Psoas muscle (tissue), 8 donors: ENCODE data around the gene NOTCH1. TPM values are rescaled to one million over a fixed set of nuclear protein-coding genes. Genes with fewer than 3 reads are reported as not detected.

Source experiments
- ATAC-seq, 4 donors: fragments of 200-7000 bp; cut with Tn5 transposase; one replicate each; pipeline ENCODE4 v1.9.1; 2020; ENCODE audit warnings: moderate library complexity in 3 of 4, mild to moderate bottlenecking in 2 of 4
- DNase-seq, 2 donors: peaks; one replicate each; pipeline ENCODE4 v3.0.0-alpha.2; 2020
- H3K27ac ChIP-seq: fragments of 200-600 bp; one replicate; pipeline ENCODE4 v1.8.0; 2022
- H3K27me3 ChIP-seq, 3 donors: fragments of 200-600 bp in 1 of 3; one replicate each; pipeline versions ENCODE4 v1.6.1 to v1.8.0; 2013 to 2022; ENCODE audit warnings: low read length in 2 of 3, mild to moderate bottlenecking in 2 of 3, moderate library complexity in 1 of 3; ENCODE audit not compliant: insufficient read depth in 3 of 3
- H3K36me3 ChIP-seq, 2 donors: fragments of 200-600 bp in 1 of 2; one replicate each; pipeline versions ENCODE4 v1.6.1 to v1.8.0; 2013 to 2022; ENCODE audit warnings: low read depth in 1 of 2, mild to moderate bottlenecking in 1 of 2, moderate library complexity in 1 of 2; ENCODE audit not compliant: insufficient read depth in 1 of 2
- H3K4me1 ChIP-seq: fragments of 200-600 bp; one replicate; pipeline ENCODE4 v1.8.0; 2022
- H3K4me3 ChIP-seq: fragments of 200-600 bp; one replicate; pipeline ENCODE4 v1.8.0; 2022; ENCODE audit warnings: mild to moderate bottlenecking
- H3K9me3 ChIP-seq: fragments of 200-600 bp; one replicate; pipeline ENCODE4 v1.8.0; 2022
- WGBS, 3 donors: extraction: QIAGEN DNeasy Blood & Tissue Kit; methylation state at CpG; one replicate each; pipeline versions ENCODE4 v1.1.6 to v1.1.7; 2013; 5-methylcytosine and 5-hydroxymethylcytosine counted together
- intact Hi-C, 2 donors: fragments of 100-400 bp; cut with DNase I; formaldehyde crosslinking; loops; one replicate each; pipeline versions ENCODE4 v1.11.0 to v1.14.2; 2022
- polyA plus RNA-seq, 3 donors: library from polyadenylated mRNA; stranded (reverse); fragments of 200-250 nt; gene quantifications; one replicate each; pipeline ENCODE4 v1.2.3, GENCODE V29; 2013
- total RNA-seq, 4 donors: library from RNA; stranded (reverse); fragmentation: NEBNext Ultra II Directional in 2 of 4; extraction: Animal tissue kit (Norgen Biotek cat#: 25700) in 2 of 4; gene quantifications; one replicate each; pipeline versions ENCODE4 v1.2.1 to v1.2.4, GENCODE V29; 2021 to 2023
- TF ChIP-seq, protein P1 (sequence below): fragments of 200-600 bp; IDR thresholded peaks from one replicate; pipeline ENCODE4 v1.8.0; 2022; ENCODE audit warnings: antibody characterized with exemption
- donor health status: healthy with polysubstance abuse.
- donor health status: DM: no; HTN: no; CAD: no; lungs with moderate emphysema.
- donor health status: Bipolar disorder and iron deficiency.
- donor health status: healthy.
- donor health status: DM: yes; HTN: yes; CAD: no.
- donor health status: DM: no; HTN: no; CAD: no.
- donor health status: DM: no; HTN: no; CAD: no.
- donor health status: DM: yes; HTN: yes; CAD: no.

Gene NOTCH1
- total and polyA plus RNA-seq, 7 donors = 1.8 to 15.4 (median 8.7) TPM

DNA sequence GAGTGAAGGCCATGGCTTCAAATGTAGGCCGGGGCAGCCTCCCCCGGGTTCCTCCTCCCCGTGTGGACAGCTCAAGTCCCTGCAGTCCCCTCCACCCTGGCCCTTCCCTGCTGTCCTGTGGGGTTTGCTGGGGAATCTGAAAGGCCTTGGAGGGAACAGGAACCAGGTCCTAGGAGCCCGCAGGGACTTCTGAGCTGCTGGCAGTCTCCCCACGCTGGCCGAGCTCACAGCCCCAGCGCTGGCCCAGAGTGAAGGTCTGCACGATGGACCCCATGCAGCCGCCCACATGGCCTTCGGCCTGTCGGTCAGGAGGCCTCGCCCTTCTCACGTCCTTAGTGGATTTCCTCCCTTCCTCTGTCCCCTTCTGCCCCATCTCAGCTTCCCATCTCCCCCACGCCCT is 25.7 kb upstream of the NOTCH1 start:
- 66 to 80% (median 79%) methylated on average over 14 of the region's 14 CpGs for WGBS, 3 donors
- DNase-seq (peak in 1 of 2 donors; percentile 43), ATAC-seq (no peak)
- TF ChIP-seq, protein P1, sequence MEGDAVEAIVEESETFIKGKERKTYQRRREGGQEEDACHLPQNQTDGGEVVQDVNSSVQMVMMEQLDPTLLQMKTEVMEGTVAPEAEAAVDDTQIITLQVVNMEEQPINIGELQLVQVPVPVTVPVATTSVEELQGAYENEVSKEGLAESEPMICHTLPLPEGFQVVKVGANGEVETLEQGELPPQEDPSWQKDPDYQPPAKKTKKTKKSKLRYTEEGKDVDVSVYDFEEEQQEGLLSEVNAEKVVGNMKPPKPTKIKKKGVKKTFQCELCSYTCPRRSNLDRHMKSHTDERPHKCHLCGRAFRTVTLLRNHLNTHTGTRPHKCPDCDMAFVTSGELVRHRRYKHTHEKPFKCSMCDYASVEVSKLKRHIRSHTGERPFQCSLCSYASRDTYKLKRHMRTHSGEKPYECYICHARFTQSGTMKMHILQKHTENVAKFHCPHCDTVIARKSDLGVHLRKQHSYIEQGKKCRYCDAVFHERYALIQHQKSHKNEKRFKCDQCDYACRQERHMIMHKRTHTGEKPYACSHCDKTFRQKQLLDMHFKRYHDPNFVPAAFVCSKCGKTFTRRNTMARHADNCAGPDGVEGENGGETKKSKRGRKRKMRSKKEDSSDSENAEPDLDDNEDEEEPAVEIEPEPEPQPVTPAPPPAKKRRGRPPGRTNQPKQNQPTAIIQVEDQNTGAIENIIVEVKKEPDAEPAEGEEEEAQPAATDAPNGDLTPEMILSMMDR = no peak
- intact Hi-C loops = loop anchor here in 1 of 2 donors (5.0 kb wide), 1 partner anchor 36 kb away; no protein-coding TSS in a partner anchor
- no peak overlapping the region for H3K4me3 ChIP-seq
- H3K27ac ChIP-seq = peak overlapping the region; percentile 23
- no peaks in the 10 kb centered on the region for H3K36me3 ChIP-seq
- no peaks in the 10 kb centered on the region for H3K9me3 ChIP-seq
- H3K27me3 ChIP-seq = no peaks in the 10 kb centered on the region
- peaks cover 7% of the 10 kb centered on the region for H3K4me1 ChIP-seq

DNA sequence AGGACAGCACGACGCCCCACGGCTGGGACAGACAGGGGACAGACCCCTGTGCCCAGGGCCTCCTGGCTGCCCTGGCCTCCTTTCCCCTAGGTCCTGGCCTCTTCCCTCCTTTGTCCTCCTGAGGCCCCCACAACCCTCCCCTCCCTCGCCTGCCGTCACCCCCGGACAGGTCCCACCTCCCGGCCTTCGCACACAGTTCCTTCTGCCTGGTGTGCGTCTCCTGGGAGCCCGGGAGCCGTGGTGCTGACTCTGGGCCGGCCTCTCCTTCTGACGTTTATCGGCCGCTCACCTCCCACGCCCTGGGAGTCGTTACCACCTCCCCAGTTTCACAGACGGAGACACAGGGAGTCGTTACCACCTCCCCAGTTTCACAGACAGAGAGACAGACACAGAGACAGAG is 25.1 kb upstream of the NOTCH1 start:
- ATAC-seq = no peak
- intact Hi-C loops = loop anchor here in 1 of 2 donors (5.0 kb wide), 1 partner anchor 36 kb away; no protein-coding TSS in a partner anchor
- Histone ChIP-seq H3K36me3 (no peaks in the 10 kb centered on the region), H3K4me1 (peaks cover 9% of the 10 kb centered on the region), H3K9me3 (no peaks in the 10 kb centered on the region), H3K4me3 (no peak overlapping the region), H3K27ac (peak overlapping the region; percentile 23), H3K27me3 (no peaks in the 10 kb centered on the region)
- TF ChIP-seq, protein P1 = no peak
- 84 to 89% (median 88%) methylated on average over 19 of the region's 19 CpGs for WGBS, 3 donors
- DNase-seq = peak in 1 of 2 donors; percentile 40

DNA sequence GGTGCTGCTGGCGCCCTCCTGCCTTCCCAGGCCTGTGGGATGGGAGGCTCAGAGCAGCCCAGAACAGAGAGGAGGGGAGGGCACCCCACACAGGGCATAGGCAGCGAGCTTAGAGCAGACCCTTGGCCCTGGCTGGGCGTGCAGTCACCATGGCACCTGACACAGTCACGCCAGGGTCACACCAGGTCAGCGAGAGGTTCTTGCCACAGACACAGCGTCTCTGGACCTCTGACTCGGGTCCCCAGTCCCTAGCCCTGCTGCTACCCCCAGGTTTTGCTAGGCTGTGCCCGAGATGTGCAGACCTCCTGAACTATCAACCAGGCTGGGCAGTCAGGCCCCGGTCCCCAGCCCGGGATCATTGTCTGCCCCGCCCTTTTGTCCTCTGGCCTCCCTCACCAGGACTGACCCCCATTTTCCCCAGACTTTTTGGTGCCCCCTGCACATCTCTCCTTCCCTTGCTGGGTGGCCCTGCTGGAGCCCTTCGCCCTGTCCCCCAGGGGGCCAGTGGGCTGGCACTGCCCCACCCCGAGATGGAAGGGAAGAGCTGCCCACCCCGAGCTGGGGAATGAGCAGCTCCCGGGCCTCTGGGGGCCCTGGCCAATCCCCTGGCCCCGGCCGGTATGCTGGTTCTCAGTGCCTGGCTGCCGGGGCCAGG is 24.5 kb upstream of the NOTCH1 start:
- Histone ChIP-seq H3K27ac (no peak overlapping the region), H3K9me3 (no peaks in the 10 kb centered on the region), H3K4me3 (no peak overlapping the region), H3K36me3 (no peaks in the 10 kb centered on the region), H3K4me1 (peaks cover 12% of the 10 kb centered on the region), H3K27me3 (no peaks in the 10 kb centered on the region)
- TF ChIP-seq, protein P1 = no peak
- peak in 1 of 2 donors; percentile 39 for DNase-seq
- no peak for ATAC-seq
- 90 to 91% (median 90%) methylated on average over 12 to 18 of the region's 18 CpGs for WGBS, 3 donors
- intact Hi-C loops = loop anchor here in 1 of 2 donors (5.0 kb wide), 1 partner anchor 37 kb away; no protein-coding TSS in a partner anchor

DNA sequence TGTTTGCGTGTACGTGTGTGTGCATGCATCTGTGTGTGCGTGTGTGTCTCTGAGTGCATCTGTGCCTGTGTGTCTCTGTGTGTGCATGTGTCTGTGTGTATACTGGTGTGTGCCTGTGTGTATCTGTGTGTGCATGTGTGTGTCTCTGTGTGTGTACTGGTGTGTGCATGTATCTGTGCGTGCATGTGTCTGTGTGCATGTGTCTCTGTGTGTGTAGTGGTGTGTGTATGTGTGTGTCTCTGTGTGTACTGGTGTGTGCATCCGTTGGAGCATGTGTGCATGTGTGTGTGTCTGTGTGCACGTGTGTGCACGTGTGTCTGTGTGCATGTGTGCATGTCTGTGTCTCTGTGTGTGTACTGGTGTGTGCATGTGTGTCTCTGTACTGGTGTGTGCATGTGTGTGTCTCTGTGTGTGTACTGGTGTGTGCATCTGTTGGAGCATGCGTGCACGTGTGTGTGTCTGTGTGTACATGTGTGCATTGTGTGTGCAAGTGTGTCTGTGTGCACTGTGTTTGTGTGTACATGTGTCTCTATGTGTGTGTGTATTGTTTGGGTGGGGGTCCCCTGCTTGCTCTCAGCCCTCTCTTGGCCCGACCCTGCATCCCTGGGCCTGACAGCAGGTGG is 23.8 kb upstream of the NOTCH1 start:
- no peaks in the 10 kb centered on the region for H3K9me3 ChIP-seq
- H3K27ac ChIP-seq = no peak overlapping the region
- H3K36me3 ChIP-seq = no peaks in the 10 kb centered on the region
- no peak overlapping the region for H3K4me3 ChIP-seq
- 95 to 97% (median 95%) methylated on average over 10 of the region's 10 CpGs for WGBS, 3 donors
- DNase-seq (peak in 1 of 2 donors; percentile 10), ATAC-seq (no peak)
- no peaks in the 10 kb centered on the region for H3K27me3 ChIP-seq
- TF ChIP-seq, protein P1 = no peak
- peaks cover 16% of the 10 kb centered on the region for H3K4me1 ChIP-seq
- intact Hi-C loops = loop anchor here in 1 of 2 donors (5.0 kb wide), 1 partner anchor 38 kb away; no protein-coding TSS in a partner anchor
